ENCODE results near the gene AGAP3. TPM values are rescaled to one million over a fixed set of nuclear protein-coding genes. Genes with fewer than 3 reads are reported as not detected.

Gene AGAP3
- total RNA-seq, 1 experiment from 2014 or later: 32.7 TPM

GRCh38 chr7:151123158-151123821 is 37.0 kb downstream of the AGAP3 start:
- no peak for DNase-seq (ENCODE audit: low read depth)

DNA sequence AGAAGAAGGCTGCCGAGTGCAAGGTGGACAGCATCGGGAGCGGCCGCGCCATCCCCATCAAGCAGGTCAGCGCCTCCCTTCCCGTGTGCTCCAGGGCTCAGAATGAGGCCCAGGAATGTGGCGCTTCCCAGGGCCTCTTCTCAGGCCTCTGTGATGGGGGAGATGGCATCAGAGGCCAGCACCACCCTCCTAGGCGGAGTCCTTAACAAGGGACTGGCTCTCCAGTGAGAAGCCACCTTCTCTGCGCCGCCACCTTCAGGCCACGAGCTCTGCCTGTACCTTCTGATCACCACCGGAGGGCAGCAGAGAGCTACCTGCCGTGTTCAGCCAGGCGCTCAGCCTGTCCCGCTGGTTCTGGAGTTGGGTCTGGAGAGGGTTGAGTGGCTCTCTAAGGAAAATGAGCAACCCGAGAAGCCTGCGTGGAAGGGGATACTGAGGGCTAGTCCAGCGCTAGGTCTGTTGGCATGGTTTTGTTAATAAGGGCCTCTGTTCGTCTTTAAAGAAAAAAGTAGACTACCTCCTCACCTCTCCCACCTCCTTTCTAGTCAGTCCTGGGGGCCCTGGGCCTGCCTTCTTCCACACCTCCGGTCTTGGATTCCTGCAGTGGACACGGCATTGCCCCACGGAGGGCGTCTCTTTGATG is 37.7 kb downstream of the AGAP3 start:
- peak; percentile 69 for DNase-seq (ENCODE audit: low read depth)

- no peak for DNase-seq (ENCODE audit: low read depth)
Observed at GRCh38 chr7:151124481-151124880, 38.2 kb downstream of the AGAP3 start.

GRCh38 chr7:151124899-151125399 is 38.7 kb downstream of the AGAP3 start:
- DNase-seq (ENCODE audit: low read depth): no peak

DNA sequence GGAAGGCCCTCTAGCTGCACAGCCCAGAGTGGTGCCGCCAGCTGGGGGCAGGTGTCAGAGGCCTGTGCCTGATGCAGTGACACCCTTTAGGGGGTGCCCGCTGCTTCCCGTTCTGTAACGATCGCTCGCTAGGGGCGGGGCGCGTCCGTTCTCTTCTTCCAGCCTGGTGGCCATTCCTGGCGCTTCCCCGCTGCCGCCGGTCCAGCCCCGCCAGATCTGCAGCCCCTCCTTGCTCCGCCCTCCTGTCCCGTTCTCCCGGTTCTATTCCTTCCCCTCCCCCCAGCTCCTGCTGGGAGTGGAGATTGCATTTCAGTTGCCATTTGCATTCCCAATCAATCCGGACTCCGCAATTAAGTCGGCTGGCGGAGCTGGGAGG is 39.2 kb downstream of the AGAP3 start:
- no peak for DNase-seq (ENCODE audit: low read depth)

DNA sequence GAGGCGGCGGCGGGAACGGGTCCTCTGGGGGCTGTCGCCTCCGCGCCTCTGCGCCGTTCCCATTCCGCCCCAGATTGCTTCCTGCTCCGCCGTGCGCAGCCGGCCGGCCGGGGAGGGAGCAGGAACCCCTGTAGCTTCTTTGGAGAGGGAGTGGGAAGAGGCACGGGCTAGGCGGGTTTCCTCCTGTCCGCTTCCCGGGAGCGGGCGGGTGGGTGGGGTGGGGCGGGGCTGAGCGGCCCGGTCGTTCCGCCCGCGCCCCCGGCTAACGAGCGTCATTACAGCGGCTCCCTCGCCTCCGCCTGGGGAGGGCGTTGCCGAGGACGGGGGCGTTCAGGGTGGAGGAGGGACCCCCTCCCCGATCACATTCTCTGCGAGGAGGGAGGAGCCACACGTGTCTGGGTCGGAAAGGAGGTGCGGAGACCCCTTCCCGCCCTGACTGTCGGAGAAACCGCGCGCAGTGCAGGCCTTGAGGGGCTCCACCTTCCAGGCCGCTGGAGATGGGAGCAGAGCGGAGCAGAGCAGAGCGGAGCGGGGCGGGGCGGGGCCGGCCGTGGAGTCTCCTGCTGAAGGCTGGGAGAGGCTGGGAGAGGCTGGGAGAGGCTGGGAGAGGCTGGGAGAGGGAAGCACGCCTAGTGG is 39.7 kb downstream of the AGAP3 start:
- no peak for DNase-seq (ENCODE audit: low read depth)

DNA sequence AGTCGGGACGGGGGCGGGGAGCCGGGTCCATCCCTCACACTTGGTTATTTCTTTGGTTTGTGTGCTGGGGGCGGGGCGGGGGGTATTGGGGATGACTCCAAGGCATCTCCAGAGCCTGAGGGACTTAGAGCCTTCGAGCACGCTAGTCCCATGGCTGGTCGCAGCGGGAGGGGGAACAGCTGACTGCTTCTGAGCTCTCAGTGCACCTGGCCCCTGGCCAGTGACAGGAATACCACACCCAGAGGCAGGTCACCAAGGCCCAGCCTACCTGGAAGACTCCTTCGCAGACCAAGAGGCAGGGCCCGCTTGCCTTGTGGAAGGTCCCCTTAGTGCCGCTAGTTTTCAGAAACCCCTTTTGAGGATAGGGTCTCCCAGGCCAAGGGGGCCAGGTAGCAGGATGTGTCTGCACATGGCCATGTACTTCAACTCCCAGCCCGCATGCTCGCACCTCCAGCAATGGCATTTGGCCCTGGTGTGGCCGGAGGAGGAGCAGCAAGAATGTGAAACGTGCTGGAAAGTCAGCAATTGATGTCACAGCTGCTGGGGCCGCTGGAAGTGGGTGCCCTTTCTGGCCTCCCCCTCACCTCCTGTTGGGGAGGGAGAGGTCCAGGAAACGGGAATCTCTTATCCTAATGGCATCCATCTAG is 40.3 kb downstream of the AGAP3 start:
- DNase-seq (ENCODE audit: low read depth): no peak

- DNase-seq (ENCODE audit: low read depth): no peak
Observed at GRCh38 chr7:151128144-151128543, 41.9 kb downstream of the AGAP3 start.

GRCh38 chr7:151128716-151129115 is 42.4 kb downstream of the AGAP3 start:
- DNase-seq (ENCODE audit: low read depth): no peak

DNA sequence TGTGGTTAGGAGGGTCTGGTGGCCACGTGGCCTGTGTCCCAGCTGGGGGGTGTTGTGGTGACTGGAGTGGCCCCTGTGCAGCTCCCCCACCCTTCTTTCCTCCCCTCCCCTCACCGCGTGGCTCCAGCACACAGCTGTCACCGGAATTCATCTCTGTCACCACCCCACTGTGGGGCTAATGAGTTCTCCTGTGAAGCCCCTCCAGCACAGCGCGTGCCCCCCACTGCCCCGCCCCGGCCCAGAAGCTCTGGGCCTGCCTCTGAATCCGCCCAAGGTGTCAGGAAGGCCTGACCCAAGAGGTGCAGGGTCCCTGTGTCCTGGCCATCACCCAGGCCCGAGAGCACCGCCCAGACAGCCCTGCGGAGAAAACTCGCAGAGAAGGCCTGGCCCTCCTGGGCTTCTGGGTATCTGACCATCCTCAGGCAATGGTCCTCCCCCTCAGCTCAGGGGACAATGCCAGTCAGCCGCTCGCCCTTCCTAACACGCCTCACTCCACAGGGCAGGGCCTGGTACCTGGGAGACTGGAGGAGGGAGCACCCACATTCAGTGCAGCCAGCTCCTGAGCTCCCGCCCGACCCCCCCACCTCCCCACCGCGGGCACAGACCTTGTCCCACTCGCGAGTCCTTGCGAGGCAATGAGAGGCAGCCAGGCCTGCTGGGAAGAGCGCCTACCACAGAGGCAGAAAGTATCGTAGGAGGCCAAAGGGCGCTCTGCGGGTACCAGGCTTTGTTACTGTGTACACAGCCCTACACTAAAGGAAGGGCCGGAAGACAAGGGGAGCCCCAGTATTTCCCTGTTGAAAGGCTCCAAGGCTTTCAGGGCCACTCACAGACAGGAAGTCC is 43.1 kb downstream of the AGAP3 start:
- DNase-seq (ENCODE audit: low read depth): no peak

- DNase-seq (ENCODE audit: low read depth): no peak
Observed at GRCh38 chr7:151129960-151130591, 43.8 kb downstream of the AGAP3 start.

DNA sequence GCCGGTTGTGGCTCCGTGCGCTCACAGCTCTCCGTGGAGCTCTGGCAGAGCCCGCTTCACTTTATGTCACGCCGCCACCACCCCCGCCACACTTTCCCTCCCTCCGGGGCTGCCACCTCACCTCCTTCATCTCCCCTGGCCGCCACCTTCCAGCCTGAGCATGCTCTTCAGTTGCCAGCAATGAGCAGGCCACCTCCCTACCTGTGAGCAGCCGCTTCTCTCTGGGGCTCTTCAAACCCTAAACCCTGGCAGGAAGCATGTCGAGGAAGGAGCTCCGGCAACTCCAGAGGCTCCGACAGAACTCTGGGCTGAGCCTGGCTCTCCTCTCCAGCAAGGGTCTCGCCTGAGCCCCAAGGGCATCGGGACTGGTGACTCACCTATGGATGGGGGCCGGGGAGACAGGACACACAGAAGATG is 44.5 kb downstream of the AGAP3 start:
- DNase-seq (ENCODE audit: low read depth): no peak

GRCh38 chr7:151131224-151131591 is 44.9 kb downstream of the AGAP3 start:
- no peak for DNase-seq (ENCODE audit: low read depth)

DNA sequence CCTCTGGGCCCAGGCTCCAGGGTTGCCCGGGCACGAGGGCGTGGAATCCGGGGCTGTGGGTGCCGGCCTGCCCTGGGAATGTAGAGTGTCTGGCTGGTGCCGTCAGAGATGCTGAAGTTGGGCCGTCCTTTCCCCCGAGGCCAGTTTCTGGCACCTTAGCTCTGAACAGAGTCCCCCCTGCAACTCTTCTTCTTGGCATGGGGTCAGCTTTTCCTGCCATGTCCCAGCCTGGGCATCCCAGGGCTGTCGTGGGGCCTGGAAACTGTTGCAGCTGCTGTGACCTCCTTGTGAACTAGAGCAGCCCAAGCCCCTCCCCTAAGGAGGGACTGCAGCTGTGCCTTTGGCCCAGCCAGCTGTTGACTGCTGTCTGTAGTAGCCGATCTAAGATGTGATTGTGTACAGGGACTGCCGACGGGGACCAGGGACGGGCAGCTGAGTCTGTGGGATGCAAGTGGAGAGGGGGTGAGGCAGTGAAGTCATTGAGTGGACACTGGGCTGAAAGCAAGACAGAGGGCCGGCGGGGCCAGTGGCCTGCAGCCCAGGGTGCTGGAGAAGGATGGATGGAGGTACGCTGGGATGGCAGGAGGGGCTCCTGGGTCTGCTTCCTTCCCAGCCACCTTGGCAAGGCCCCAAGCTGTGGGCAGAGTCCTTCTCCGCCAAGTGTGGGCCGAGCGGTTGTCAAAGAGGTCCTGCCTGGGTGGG is 45.5 kb downstream of the AGAP3 start:
- no peak for DNase-seq (ENCODE audit: low read depth)

- DNase-seq (ENCODE audit: low read depth): no peak
Observed at GRCh38 chr7:151132461-151133205, 46.4 kb downstream of the AGAP3 start.

GRCh38 chr7:151133266-151133985 is 47.2 kb downstream of the AGAP3 start:
- no peak for DNase-seq (ENCODE audit: low read depth)

- no peak for DNase-seq (ENCODE audit: low read depth)
Observed at GRCh38 chr7:151133986-151134742, 47.9 kb downstream of the AGAP3 start.

DNA sequence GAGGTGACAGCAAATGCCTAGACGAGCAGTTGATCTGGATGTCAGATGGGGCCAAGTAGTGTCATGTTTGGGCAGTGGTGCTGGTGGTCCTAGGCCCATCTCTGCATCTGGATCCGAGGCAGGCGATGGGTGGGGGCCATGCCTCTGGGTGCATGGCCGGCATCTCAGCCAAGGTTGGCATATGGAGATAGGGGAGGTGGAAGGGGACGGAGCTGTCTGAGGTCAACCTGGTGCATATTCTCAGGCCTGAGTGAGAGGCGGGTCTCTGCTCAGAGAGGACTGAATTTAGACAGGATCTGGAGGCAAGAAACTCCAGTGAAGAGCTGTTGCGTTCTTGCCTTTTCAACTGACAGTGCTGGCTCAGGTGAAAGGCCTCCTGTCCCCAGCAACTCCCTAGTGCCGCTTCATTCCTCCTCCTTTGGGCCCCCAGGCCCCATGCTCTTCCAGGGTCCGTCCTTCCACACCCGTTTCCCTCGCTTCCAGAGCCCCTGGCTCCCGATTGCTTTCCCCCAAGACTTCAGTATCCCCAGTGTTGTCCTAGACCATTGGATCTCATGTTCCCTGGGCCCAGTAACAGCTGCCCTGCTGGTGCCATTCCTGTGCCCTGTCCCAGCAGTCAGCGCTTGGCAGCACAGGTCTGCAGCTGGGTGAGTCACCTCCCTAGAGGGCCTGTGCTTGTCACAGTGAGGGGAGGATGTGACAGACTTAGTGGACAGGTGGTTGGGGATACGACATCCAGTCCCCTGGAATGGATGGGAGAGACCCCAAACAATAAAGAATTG is 48.7 kb downstream of the AGAP3 start:
- no peak for DNase-seq (ENCODE audit: low read depth)

All from RPMI7951 (cell line).